ENCODE results near the gene AKNA.
"Not testable (repeated sequence)": the region's sequence is repeated elsewhere in the genome, so short reads cannot be mapped to it uniquely, and the experiment has no call there.

Gene AKNA

DNA sequence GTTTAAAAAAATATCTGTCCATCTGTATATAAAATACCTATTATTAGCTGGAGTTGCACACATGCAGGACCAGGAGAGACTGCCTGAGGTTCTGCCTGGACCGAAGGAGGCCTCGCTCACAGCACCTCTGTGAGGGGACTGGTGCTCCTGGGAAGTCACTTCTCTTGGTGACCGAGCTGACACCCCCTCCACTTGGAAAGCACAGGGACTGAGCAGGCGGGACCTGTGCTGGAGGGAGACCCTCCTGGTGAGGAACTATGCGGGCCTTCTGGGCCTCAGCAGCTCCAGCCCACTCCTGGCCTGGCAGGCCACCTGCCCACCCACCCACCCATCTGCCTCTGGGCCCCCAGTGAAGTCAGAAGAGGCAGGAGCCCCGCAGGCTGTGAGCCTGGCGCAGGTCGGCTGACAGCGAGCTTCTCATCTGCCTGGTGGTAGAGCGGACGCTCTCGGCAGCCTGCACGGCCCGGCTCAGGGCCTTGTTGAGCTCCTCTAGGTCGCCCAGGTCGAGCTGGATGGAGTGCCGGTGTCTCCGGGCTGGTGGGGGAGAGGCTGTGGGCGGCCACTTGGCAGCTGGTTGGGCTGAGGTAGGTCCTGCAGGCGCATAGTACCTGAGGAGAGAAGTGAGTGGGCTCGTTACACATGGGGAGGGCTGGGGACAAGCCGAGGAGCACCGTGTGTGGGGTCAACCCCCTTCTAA is 50.9 kb downstream of the AKNA start:
- POLR2A ChIA-PET, result no interaction called here
- CTCF ChIA-PET, result interaction anchor here (1.4 to 4.5 kb wide), 2 partner anchors 12 to 28 kb away, joined by 3 to 35 read pairs; no protein-coding TSS in a partner anchor
- DNase-seq (ENCODE audit: low read depth, low spot score), result no peak
- H3K4me3 ChIP-seq (ENCODE audit: low read depth, low read length), result no peak overlapping the region
- TF ChIP-seq, protein P1, sequence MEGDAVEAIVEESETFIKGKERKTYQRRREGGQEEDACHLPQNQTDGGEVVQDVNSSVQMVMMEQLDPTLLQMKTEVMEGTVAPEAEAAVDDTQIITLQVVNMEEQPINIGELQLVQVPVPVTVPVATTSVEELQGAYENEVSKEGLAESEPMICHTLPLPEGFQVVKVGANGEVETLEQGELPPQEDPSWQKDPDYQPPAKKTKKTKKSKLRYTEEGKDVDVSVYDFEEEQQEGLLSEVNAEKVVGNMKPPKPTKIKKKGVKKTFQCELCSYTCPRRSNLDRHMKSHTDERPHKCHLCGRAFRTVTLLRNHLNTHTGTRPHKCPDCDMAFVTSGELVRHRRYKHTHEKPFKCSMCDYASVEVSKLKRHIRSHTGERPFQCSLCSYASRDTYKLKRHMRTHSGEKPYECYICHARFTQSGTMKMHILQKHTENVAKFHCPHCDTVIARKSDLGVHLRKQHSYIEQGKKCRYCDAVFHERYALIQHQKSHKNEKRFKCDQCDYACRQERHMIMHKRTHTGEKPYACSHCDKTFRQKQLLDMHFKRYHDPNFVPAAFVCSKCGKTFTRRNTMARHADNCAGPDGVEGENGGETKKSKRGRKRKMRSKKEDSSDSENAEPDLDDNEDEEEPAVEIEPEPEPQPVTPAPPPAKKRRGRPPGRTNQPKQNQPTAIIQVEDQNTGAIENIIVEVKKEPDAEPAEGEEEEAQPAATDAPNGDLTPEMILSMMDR (IDR thresholded peaks at IDR 0.05; ENCODE audit: insufficient read depth, low read length, missing control alignments), result no peak

DNA sequence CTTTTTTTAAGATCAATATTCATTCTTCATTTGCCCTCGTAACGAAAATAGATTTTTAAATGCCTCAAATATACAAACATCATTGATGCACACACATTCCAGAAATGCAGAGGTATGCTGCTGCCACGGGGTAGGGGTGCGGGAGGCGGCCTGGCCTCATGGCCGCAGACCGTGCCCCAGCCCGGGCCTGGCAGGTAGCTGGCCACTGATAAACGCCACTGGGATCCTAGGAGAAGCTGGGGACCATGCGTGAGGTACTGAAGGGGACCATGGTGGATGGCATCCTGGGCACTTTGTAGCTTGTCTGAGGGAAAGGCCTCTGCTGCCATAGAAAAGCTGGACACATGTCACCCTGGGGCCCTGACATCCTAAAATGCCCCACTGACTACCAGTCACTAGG is 51.6 kb downstream of the AKNA start:
- no peak for DNase-seq (ENCODE audit: low read depth, low spot score)
- CTCF ChIA-PET, result interaction anchor here (1.4 kb wide), 1 partner anchor 29 kb away, joined by 3 read pairs; no protein-coding TSS in a partner anchor
- TF ChIP-seq, protein P1 (IDR thresholded peaks at IDR 0.05; ENCODE audit: insufficient read depth, low read length, missing control alignments), result no peak
- POLR2A ChIA-PET, result no interaction called here
- H3K4me3 ChIP-seq (ENCODE audit: low read depth, low read length), result no peak overlapping the region

DNA sequence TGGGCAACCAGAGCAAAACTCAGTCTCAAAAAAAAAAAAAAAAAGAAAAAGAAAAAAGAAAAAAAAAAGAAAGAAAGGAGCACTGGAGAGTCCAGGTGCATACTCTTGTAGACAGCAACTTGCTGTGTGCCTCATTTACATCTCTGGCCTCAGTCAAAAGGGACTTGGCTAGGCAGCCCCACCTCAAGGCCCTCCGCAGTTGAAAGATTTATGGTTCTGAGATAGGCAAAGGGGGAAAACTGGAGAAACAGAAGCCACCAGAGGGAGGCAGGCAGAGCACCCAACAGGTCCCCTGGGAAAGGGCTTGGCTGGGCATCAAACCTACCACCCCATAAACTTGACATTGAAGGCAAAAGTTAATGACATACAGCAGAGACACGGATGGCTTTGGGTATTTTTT is 52.0 kb downstream of the AKNA start:
- no peak overlapping the region for H3K4me3 ChIP-seq (ENCODE audit: low read depth, low read length)
- ChIA-PET CTCF (no interaction called here), POLR2A (no interaction called here)
- TF ChIP-seq, protein P1 (IDR thresholded peaks at IDR 0.05; ENCODE audit: insufficient read depth, low read length, missing control alignments), result no peak
- DNase-seq (ENCODE audit: low read depth, low spot score), result no peak

DNA sequence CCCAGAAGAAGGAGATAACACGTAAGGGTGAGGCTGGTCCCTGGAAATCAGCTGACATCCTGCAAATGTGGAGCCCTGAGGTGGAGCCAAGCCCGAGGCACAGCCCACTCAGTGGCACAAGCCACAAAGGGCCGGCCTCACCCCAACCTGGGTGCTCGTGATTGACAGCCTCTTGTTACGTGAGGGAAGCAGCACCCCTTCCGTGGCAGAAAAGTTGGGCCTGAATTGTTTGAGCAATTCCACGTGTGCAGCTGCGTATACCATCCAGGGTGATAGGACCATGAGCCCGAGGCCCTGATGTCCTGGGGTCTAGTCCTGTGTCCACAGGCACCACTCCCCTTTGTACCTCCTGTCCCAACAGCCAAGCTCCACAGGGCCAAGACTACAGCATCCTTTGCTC is 53.3 kb downstream of the AKNA start:
- H3K4me3 ChIP-seq (ENCODE audit: low read depth, low read length), result no peak overlapping the region
- POLR2A ChIA-PET, result no interaction called here
- TF ChIP-seq, protein P1 (IDR thresholded peaks at IDR 0.05; ENCODE audit: insufficient read depth, low read length, missing control alignments), result no peak
- CTCF ChIA-PET, result interaction anchor here (1.2 kb wide), 1 partner anchor 9 kb away, joined by 3 read pairs; no protein-coding TSS in a partner anchor
- no peak for DNase-seq (ENCODE audit: low read depth, low spot score)

DNA sequence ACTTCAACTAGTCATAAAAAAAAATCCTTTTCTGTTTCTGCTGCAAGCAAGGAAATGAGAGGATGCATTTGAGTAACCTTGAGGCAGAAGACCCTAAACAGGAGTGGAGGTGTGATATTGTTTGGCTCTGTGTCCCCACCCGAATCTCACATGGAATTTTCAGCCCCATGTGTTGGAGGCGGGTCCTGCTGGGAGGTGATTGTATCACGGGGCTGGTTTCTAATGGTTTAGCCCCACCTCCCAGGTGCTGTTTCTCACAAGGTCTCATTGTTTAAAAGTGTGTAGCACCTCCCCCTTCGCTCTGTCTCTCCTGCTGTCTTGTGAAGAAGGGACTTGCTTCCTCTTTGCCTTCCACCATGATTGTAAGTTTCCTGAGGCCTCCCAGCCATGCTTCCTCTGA is 54.1 kb downstream of the AKNA start:
- DNase-seq (ENCODE audit: low read depth, low spot score); POLR2A ChIA-PET; H3K4me3 ChIP-seq (ENCODE audit: low read depth, low read length): not testable (repeated sequence)
- CTCF ChIA-PET, result interaction anchor here (1.2 kb wide), 1 partner anchor 10 kb away, joined by 3 read pairs; no protein-coding TSS in a partner anchor

DNA sequence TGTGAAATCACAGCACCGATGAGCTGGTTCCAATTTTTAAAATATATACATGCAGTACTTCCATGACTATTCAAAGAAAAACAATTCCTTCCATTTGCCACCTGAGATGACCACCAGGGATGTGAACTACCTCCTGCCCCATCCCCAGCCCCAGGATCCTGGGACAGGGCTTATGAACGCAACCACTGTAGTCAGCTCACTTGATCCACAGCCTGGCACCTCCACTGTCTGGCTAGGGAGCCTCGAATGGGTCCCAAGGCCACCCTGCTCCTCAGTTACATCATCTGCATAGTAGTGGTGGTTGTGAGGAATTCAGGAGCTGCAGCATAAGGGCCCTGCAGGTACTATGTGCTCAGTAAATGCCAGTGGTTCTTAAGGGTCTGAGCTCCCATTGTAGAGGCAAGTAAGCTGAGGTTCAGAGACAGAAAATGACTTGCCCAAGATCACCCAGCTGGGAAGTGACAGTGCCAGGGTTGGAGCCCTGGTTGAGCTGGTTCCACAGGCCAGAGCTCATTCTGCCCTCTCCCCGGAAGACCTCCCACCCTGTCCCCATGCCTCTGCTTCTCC is 55.2 kb downstream of the AKNA start:
- DNase-seq (ENCODE audit: low read depth, low spot score); CTCF ChIA-PET; POLR2A ChIA-PET; H3K4me3 ChIP-seq (ENCODE audit: low read depth, low read length): not testable (repeated sequence)

DNA sequence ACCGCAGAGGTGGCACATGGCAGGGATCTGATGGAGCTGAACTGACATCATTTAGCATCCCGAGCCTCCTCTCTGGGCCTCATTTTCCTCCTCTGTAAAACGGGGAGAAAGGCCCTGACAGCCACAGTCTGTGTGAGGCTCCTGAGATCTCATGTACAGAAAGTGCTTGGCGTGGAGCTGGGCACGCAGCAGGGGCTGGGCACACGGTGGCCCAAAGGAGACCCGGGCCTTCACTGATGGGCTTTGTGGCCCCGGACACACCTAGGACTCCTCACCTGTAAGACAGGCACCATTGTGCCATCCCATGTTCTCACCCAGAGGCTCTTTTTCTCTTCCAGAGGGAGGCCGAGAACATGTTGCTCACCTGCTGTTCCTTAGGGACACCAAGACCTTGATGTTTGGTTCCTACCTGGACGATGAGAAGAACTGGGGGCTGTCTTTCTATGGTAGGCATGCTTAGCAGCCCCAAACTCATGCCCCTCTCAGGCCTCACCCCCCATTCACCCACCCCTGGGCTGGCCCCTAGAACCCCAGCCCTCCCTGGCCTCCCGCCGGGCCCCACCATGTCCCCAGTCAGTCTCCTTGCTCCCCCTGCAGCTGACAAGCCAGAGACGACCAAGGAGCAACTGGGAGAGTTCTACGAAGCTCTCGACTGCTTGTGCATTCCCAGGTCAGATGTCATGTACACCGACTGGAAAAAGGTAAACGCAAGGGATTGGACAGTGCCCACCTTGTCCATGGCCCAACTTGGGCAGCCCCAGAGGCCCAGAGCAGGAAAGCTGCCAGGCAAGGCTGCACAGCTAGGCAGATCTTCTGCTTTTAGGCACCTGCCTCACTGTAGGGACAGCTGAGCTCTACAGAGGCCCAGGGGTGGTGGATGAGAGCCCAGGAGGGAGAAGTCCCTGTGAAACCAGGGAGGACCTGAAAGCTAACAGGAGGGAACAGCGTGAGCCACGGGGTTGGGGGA is 56.3 kb downstream of the AKNA start:
- CTCF ChIA-PET; DNase-seq (ENCODE audit: low read depth, low spot score); H3K4me3 ChIP-seq (ENCODE audit: low read depth, low read length); POLR2A ChIA-PET: not testable (repeated sequence)

All from AG04449 (cell line).